Colonic mucosa (tissue), 4 donors: ENCODE measurements around the gene COPS9. TPM values are rescaled to one million over a fixed set of nuclear protein-coding genes. Genes with fewer than 3 reads are reported as not detected.

Experiments used
- DNase-seq: peaks from one replicate; pipeline ENCODE4 v3.0.0-alpha.2; 2020
- H3K27ac ChIP-seq: fragments of 200-600 bp; one replicate; pipeline ENCODE4 v1.8.0; 2021
- H3K27me3 ChIP-seq: fragments of 200-600 bp; one replicate; pipeline ENCODE4 v1.8.0; 2021
- H3K36me3 ChIP-seq: fragments of 200-600 bp; one replicate; pipeline ENCODE4 v1.8.0; 2021
- H3K4me1 ChIP-seq: fragments of 200-600 bp; one replicate; pipeline ENCODE4 v1.8.0; 2021; ENCODE audit warnings: mild to moderate bottlenecking
- H3K4me3 ChIP-seq: fragments of 200-600 bp; one replicate; pipeline ENCODE4 v1.8.0; 2021
- H3K9ac ChIP-seq, 2 donors: one replicate each; pipeline ENCODE4 v1.7.0; 2013; ENCODE audit warnings: control low read depth in 2 of 2, low read depth in 2 of 2, low read length in 2 of 2
- H3K9me3 ChIP-seq: fragments of 200-600 bp; one replicate; pipeline ENCODE4 v1.8.0; 2021
- intact Hi-C: fragments of 100-400 bp; cut with DNase I; formaldehyde crosslinking; loops from one replicate; pipeline ENCODE4 v1.14.1; 2022
- total RNA-seq, 2 donors: library from RNA; stranded (reverse); fragmentation: NEBNext Ultra II Directional in 1 of 2; extraction: Animal tissue kit (Norgen Biotek cat#: 25700) in 1 of 2; gene quantifications; one replicate each; pipeline ENCODE4 v1.2.1, GENCODE V29; 2021
- TF ChIP-seq, protein P1 (sequence below): fragments of 200-600 bp; IDR thresholded peaks from one replicate; pipeline ENCODE4 v1.8.0; 2022; ENCODE audit warnings: antibody characterized with exemption, mild to moderate bottlenecking
- donor health status: healthy.
- donor health status: DM: no; HTN: no; CAD: no.
- donor health status: DM: no; HTN: no; CAD: no.

COPS9 gene
- total RNA-seq, 2 donors from 2014 or later: 119 to 169 TPM

DNA sequence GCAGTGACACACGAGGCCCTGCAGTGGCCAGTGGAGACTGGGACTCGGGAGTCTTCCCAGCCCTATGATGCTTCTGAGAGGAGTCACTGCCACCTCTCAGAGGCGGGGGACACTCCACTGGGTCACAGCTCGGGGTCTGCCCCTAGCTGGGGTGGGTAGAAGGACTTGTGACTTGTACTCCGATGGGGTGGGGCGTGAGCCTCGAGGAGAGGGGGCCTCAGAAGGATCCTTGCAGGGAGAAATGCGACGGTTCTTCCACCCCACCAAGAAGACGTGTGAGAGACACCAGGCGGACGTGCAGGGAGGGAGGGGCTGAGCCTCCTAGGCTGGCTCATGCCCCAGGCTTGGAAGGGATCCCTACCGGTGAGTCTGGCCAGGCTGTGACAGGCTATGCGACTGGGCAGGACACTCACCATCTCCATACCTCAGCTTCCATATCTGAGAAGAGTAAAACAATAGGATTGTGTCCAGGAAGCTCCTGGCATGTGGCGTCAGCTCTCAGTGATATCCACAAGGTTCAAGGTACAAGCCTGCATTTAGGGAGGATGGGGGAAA is 15.4 kb upstream of the COPS9 start:
- TF ChIP-seq, protein P1, sequence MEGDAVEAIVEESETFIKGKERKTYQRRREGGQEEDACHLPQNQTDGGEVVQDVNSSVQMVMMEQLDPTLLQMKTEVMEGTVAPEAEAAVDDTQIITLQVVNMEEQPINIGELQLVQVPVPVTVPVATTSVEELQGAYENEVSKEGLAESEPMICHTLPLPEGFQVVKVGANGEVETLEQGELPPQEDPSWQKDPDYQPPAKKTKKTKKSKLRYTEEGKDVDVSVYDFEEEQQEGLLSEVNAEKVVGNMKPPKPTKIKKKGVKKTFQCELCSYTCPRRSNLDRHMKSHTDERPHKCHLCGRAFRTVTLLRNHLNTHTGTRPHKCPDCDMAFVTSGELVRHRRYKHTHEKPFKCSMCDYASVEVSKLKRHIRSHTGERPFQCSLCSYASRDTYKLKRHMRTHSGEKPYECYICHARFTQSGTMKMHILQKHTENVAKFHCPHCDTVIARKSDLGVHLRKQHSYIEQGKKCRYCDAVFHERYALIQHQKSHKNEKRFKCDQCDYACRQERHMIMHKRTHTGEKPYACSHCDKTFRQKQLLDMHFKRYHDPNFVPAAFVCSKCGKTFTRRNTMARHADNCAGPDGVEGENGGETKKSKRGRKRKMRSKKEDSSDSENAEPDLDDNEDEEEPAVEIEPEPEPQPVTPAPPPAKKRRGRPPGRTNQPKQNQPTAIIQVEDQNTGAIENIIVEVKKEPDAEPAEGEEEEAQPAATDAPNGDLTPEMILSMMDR: no peak
- no peaks in the 10 kb centered on the region for H3K27me3 ChIP-seq
- intact Hi-C loops: loop anchor here (5.0 kb wide), 1 partner anchor 286 kb away; the partner anchor contains the start of gene GPC1

DNA sequence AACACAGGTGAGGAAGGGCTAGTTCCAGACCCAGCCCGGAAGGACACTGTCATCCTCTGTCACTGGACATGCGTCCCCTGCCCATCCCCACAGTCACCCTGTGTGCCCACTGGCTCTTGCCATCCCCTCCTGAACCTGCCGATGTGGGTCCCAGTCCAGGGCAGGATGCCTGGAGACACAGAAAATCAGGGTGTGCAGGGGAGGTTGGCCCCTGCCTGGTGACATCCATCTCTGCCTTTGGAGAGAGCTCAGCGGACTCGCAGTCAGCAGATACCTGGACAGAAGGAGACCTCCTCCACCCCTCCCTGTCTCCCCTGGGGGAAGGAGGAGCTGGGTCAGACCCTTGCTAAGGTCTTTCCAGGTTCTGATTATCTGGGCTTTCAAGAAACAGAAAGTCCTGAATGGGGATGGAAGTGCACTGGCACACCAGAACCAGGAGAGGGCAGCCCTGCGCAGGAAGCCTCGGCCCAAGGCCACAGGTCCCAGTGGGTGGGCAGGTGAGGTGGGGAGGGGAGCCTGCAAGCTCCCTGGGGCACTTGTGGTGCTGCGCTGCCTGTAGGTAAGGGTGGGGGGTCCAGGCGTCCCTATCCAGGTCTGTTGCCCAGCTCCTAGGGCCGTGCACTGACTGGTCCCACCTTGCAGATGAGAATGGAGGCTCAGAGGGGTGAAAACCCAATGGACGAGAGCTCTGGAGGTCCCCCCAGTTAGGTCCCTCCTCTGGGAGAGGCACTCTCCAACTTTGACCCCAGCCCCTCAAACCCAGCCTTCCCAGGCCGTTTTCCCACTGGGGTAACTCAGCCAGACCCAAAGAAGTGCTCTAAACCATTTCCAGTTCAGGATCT is 14.1 kb upstream of the COPS9 start:
- no peaks in the 10 kb centered on the region for H3K36me3 ChIP-seq
- H3K4me3 ChIP-seq: no peak overlapping the region
- no peak overlapping the region for H3K27ac ChIP-seq
- DNase-seq: peak; percentile 25
- no peaks in the 10 kb centered on the region for H3K4me1 ChIP-seq
- intact Hi-C loops: loop anchor here (5.0 to 10.0 kb wide), 2 partner anchors 287 to 1115 kb away; partner anchors contain the start of gene GPC1
- no peaks in the 10 kb centered on the region for H3K9me3 ChIP-seq
- TF ChIP-seq, protein P1: peak; percentile 56
- no peaks in the 10 kb centered on the region for H3K27me3 ChIP-seq
- no peak overlapping the region for H3K9ac ChIP-seq

More for the DNA sequence above, 15.4 kb upstream of the COPS9 start:
- Histone ChIP-seq H3K36me3 (no peaks in the 10 kb centered on the region), H3K4me1 (no peaks in the 10 kb centered on the region), H3K27ac (no peak overlapping the region), H3K9ac (no peak overlapping the region), H3K9me3 (no peaks in the 10 kb centered on the region), H3K4me3 (no peak overlapping the region)
- no peak for DNase-seq

DNA sequence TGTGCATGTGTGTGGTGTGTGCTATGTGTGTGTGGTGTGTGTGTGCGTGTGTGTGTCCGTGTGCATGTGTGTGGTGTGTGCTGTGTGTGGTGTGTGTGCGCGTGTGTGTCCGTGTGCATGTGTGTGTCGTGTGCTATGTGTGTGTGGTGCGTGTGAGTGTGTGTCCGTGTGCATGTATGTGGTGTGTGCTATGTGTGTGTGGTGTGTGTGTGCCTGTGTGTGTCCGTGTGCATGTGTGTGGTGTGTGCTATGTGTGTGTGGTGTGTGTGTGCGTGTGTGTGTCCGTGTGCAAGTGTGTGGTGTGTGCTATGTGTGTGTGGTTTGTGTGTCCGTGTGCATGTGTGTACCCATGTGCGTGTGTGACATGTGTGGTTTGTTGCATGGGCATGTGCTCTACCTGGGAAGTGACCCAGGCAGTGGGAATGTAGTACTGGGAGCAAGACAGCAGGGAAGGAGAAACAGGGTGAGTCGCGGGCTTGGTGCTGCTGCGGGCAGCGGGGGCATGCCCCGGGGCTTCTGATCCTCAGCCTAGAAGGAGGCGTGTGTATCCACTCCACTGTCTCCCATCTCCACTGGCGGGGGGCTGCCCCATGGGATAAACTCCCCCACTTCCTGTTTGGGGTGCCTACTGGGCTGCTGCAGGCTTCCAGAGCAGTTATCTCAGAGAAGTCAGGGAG is 11.9 kb upstream of the COPS9 start:
- Histone ChIP-seq H3K9ac (no peak overlapping the region), H3K9me3 (no peaks in the 10 kb centered on the region), H3K4me3 (no peak overlapping the region), H3K27ac (no peak overlapping the region), H3K27me3 (no peaks in the 10 kb centered on the region), H3K36me3 (no peaks in the 10 kb centered on the region), H3K4me1 (no peaks in the 10 kb centered on the region)
- intact Hi-C loops: loop anchor here (10.0 kb wide), 1 partner anchor 1113 kb away; no protein-coding TSS in a partner anchor
- DNase-seq: no peak
- TF ChIP-seq, protein P1: no peak

DNA sequence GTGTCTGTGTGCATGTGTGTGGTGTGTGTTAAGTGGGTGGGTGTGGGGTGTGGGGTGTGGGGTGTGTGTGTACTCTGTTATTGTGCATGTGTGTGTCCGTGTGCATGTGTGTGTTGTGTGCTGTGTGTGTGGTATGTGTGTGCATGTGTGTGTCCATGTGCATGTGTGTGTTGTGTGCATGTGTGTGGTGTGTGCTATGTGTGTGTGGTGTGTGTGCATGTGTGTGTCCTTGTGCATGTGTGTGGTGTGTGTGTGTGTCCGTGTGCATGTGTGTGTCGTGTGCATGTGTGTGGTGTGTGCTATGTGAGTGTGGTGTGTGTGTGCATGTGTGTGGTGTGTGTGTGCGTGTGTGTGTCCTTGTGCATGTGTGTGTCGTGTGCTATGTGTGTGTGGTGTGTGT is 11.3 kb upstream of the COPS9 start:
- intact Hi-C loops: loop anchor here (10.0 kb wide), 1 partner anchor 1113 kb away; no protein-coding TSS in a partner anchor
- Histone ChIP-seq H3K4me1 (no peaks in the 10 kb centered on the region), H3K27ac (no peak overlapping the region), H3K27me3 (no peaks in the 10 kb centered on the region), H3K4me3 (no peak overlapping the region), H3K9ac (no peak overlapping the region), H3K36me3 (no peaks in the 10 kb centered on the region), H3K9me3 (no peaks in the 10 kb centered on the region)
- no peak for DNase-seq
- TF ChIP-seq, protein P1: no peak

DNA sequence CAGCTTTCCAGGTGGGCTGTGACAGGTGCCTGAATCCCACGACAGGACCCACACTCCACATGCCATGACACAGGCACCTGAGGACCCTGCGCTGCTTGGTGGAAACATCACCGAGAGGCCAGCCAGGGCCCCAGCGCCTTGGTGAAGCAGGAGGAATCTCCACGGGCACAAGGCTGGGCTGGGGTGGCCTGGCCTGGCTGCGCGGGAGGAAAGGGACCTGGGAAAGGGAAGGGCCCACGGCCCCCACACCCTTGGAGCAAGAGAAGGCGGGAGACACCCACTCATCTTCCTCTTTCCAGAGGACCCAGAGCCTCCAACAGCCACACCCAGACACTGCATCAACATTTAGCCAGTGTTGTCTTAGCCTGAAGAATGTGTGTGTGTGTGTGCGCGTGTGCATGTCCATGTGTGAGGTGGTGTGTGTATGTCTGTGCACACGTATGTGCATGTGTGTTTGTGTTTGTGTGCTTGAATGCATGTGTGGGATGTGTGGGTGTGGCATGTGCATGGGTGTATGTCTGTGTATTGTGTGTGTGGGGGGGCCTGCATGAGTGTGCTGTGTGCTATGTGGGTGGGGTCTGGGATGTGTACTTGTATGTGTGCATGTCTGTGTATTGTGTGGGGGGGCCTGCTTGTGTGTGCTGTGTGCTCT is 10.6 kb upstream of the COPS9 start:
- Histone ChIP-seq H3K4me3 (no peak overlapping the region), H3K9me3 (no peaks in the 10 kb centered on the region), H3K36me3 (no peaks in the 10 kb centered on the region), H3K27me3 (no peaks in the 10 kb centered on the region), H3K27ac (no peak overlapping the region), H3K9ac (no peak overlapping the region), H3K4me1 (no peaks in the 10 kb centered on the region)
- intact Hi-C loops: loop anchor here (10.0 kb wide), 1 partner anchor 1112 kb away; no protein-coding TSS in a partner anchor
- TF ChIP-seq, protein P1: no peak
- DNase-seq: no peak
